ENCODE results near the gene OLFM2. TPM values are rescaled to one million over a fixed set of nuclear protein-coding genes. Genes with fewer than 3 reads are reported as not detected.

The OLFM2 gene
- total and polyA plus RNA-seq, 9 of the 15 experiments (the other 6 are each of a cell fraction or from before 2014, with no cell fraction given) = 0.10 to 0.33 (median 0.23) TPM; not detected in 4

GRCh38 chr19:9827289-9828238, 108.8 kb downstream of the OLFM2 start, which contains the start of gene UBL5 (continued):
- TF ChIP-seq SFPQ (IDR thresholded peaks at IDR 0.05; ENCODE audit: low read depth, low read length) (no peak), SREBF2 (CRISPR knock-in tag; IDR thresholded peaks at IDR 0.05) (no peak), HNRNPK (IDR thresholded peaks at IDR 0.05; ENCODE audit: low read depth, low read length, poor library complexity, severe bottlenecking) (no peak), ZNF609 (CRISPR knock-in tag; IDR thresholded peaks at IDR 0.05; ENCODE audit: borderline replicate concordance) (no peak), TFAP4 (CRISPR knock-in tag; IDR thresholded peaks at IDR 0.05; ENCODE audit: borderline replicate concordance) (peak; percentile 39), MCM3 (IDR thresholded peaks at IDR 0.05) (no peak), POLR3A (IDR thresholded peaks at IDR 0.05; ENCODE audit: borderline replicate concordance, extremely low read depth, insufficient read depth, insufficient read length) (no peak), ZNF274 (IDR thresholded peaks at IDR 0.05; ENCODE audit: borderline replicate concordance, low read depth, low read length) (no peak), AFF1 (IDR thresholded peaks at IDR 0.05; ENCODE audit: low read depth in 1 of 2, partially characterized antibody in 2 of 2) (no peak), CREBBP (IDR thresholded peaks at IDR 0.05; ENCODE audit: low read depth, low read length) (no peak), TEAD2 (tag; IDR thresholded peaks at IDR 0.05) (no peak)
